Natural killer cell treated with Interleukin-12 subunit alpha and Interleukin-12 subunit beta and Interleukin-15 and Interleukin-18, amount 100 ng/mL, for 72 hours (primary cell): ENCODE results near the gene TRIM2. TPM values are rescaled to one million over a fixed set of nuclear protein-coding genes. Genes with fewer than 3 reads are reported as not detected.
"Not testable (repeated sequence)": the region's sequence is repeated elsewhere in the genome, so short reads cannot be mapped to it uniquely, and the experiment has no call there.

Experiments used
- ATAC-seq, 2 donors: fragments of 150-1000 bp; cut with Tn5 transposase in 1 of 2; sonication (Bioruptor Pico), chemical (Tn5 transposase) in 1 of 2; 2 replicates each; pipeline ENCODE4 v1.10.0; 2021
- DNase-seq: peaks from one replicate; pipeline ENCODE4 v3.0.0; 2022; ENCODE audit warnings: low spot score
- H3K27ac Mint-ChIP-seq, 2 donors: 1 replicate in 1 of 2; 2 replicates in 1 of 2; pipeline ENCODE4 v1.8.0; 2022; ENCODE audit warnings: mixed read lengths in 2 of 2, mild to moderate bottlenecking in 1 of 2, moderate library complexity in 1 of 2
- H3K27me3 Mint-ChIP-seq, 2 donors: 1 replicate in 1 of 2; 2 replicates in 1 of 2; pipeline ENCODE4 v1.8.0; 2022; ENCODE audit warnings: mixed read lengths in 2 of 2
- H3K36me3 Mint-ChIP-seq: one replicate; pipeline ENCODE4 v1.8.0; 2022; ENCODE audit warnings: mixed read lengths
- H3K4me1 Mint-ChIP-seq, 2 donors: 1 replicate in 1 of 2; 2 replicates in 1 of 2; pipeline ENCODE4 v1.8.0; 2022; ENCODE audit warnings: low read depth in 2 of 2, mixed read lengths in 2 of 2, mild to moderate bottlenecking in 1 of 2
- H3K4me3 Mint-ChIP-seq: one replicate; pipeline ENCODE4 v1.8.0; 2022; ENCODE audit warnings: mixed read lengths
- H3K9me3 Mint-ChIP-seq: 2 replicates; pipeline ENCODE4 v1.8.0; 2022; ENCODE audit warnings: mixed read lengths
- total RNA-seq, 2 donors: library from RNA; stranded (reverse); gene quantifications; one replicate each; pipeline ENCODE4 v1.2.3, GENCODE V29; 2022

The TRIM2 gene
- total RNA-seq, result not detected

- no peak within 1 kb of the TSS for H3K4me3 Mint-ChIP-seq
- no peak for ATAC-seq
- H3K4me1 Mint-ChIP-seq, result peaks cover 4 to 10% of the 10 kb centered on the region in 2 donors
- no peaks in the 10 kb centered on the region for H3K36me3 Mint-ChIP-seq
- no peak within 1 kb of the TSS for H3K27ac Mint-ChIP-seq
- H3K9me3 Mint-ChIP-seq, result no peaks in the 10 kb centered on the region
- DNase-seq, result no peak
- peaks cover 11% of the 10 kb centered on the region in 2 donors for H3K27me3 Mint-ChIP-seq
Observed at GRCh38 chr4:153204247-153204671, at the start of gene TRIM2. Gene TRIM2 (plus strand): TSS chr4:153204443. CDS start chr4:153204531, 88 bp downstream.

- peaks cover 25 to 37% of the 10 kb centered on the region in 2 donors for H3K4me1 Mint-ChIP-seq
- no peak overlapping the region for H3K27ac Mint-ChIP-seq
- ATAC-seq (no peak), DNase-seq (no peak)
- no peaks in the 10 kb centered on the region for H3K36me3 Mint-ChIP-seq
- H3K27me3 Mint-ChIP-seq, result peaks cover 48 to 60% of the 10 kb centered on the region in 2 donors
- H3K9me3 Mint-ChIP-seq, result no peaks in the 10 kb centered on the region
- H3K4me3 Mint-ChIP-seq, result no peak overlapping the region
Observed at GRCh38 chr4:153155686-153156085, 48.6 kb upstream of the TRIM2 start.

- Mint-ChIP-seq H3K36me3 (no peaks in the 10 kb centered on the region), H3K27ac (no peak overlapping the region), H3K4me1 (peaks cover 25 to 36% of the 10 kb centered on the region in 2 donors), H3K27me3 (peaks cover 45 to 59% of the 10 kb centered on the region in 2 donors), H3K4me3 (no peak overlapping the region), H3K9me3 (no peaks in the 10 kb centered on the region)
- ATAC-seq (no peak), DNase-seq (no peak)
Observed at GRCh38 chr4:153156263-153156662, 48.0 kb upstream of the TRIM2 start.

GRCh38 chr4:153156721-153157120, 47.5 kb upstream of the TRIM2 start:
- Mint-ChIP-seq H3K36me3 (no peaks in the 10 kb centered on the region), H3K4me1 (peaks cover 23 to 32% of the 10 kb centered on the region in 2 donors), H3K4me3 (no peak overlapping the region), H3K27me3 (peaks cover 41 to 54% of the 10 kb centered on the region in 2 donors), H3K9me3 (no peaks in the 10 kb centered on the region), H3K27ac (no peak overlapping the region)
- ATAC-seq (no peak), DNase-seq (no peak)

- DNase-seq (no peak), ATAC-seq (no peak)
- H3K4me1 Mint-ChIP-seq, result peaks cover 7 to 12% of the 10 kb centered on the region in 2 donors
- no peaks in the 10 kb centered on the region for H3K9me3 Mint-ChIP-seq
- no peaks in the 10 kb centered on the region for H3K36me3 Mint-ChIP-seq
- H3K4me3 Mint-ChIP-seq, result no peak overlapping the region
- peaks cover 27 to 44% of the 10 kb centered on the region in 2 donors for H3K27me3 Mint-ChIP-seq
- peak overlapping the region in 1 of 2 donors; percentile 11 for H3K27ac Mint-ChIP-seq
Observed at GRCh38 chr4:153159016-153159415, 45.2 kb upstream of the TRIM2 start.

GRCh38 chr4:153159728-153160221, 44.5 kb upstream of the TRIM2 start:
- no peak for DNase-seq
- Mint-ChIP-seq H3K27me3 (peaks cover 26 to 41% of the 10 kb centered on the region in 2 donors), H3K4me3 (peak overlapping the region; percentile 11), H3K36me3 (no peaks in the 10 kb centered on the region), H3K9me3 (no peaks in the 10 kb centered on the region), H3K27ac (peak overlapping the region in 1 of 2 donors; percentile 11), H3K4me1 (peaks cover 7 to 12% of the 10 kb centered on the region in 2 donors)
- ATAC-seq, result peak in 1 of 2 donors; percentile 31

GRCh38 chr4:153160821-153161220, 43.4 kb upstream of the TRIM2 start:
- H3K27ac Mint-ChIP-seq, result no peak overlapping the region
- peaks cover 21 to 37% of the 10 kb centered on the region in 2 donors for H3K27me3 Mint-ChIP-seq
- H3K9me3 Mint-ChIP-seq, result no peaks in the 10 kb centered on the region
- H3K4me1 Mint-ChIP-seq, result peaks cover 7 to 12% of the 10 kb centered on the region in 2 donors
- ATAC-seq (no peak), DNase-seq (no peak)
- no peak overlapping the region for H3K4me3 Mint-ChIP-seq
- no peaks in the 10 kb centered on the region for H3K36me3 Mint-ChIP-seq

GRCh38 chr4:153161226-153161963, 42.8 kb upstream of the TRIM2 start:
- Mint-ChIP-seq H3K4me3 (no peak overlapping the region), H3K27ac (no peak overlapping the region), H3K9me3 (no peaks in the 10 kb centered on the region), H3K36me3 (no peaks in the 10 kb centered on the region), H3K4me1 (peaks cover 4 to 9% of the 10 kb centered on the region in 2 donors), H3K27me3 (peaks cover 20 to 37% of the 10 kb centered on the region in 2 donors)
- DNase-seq (no peak), ATAC-seq (no peak)

GRCh38 chr4:153165236-153165635, 39.0 kb upstream of the TRIM2 start:
- H3K27me3 Mint-ChIP-seq, result peaks cover 20 to 48% of the 10 kb centered on the region in 2 donors
- not testable (repeated sequence) for ATAC-seq

GRCh38 chr4:153166716-153167501, 37.3 kb upstream of the TRIM2 start:
- H3K27me3 Mint-ChIP-seq, result peaks cover 20 to 48% of the 10 kb centered on the region in 2 donors
- no peak for ATAC-seq

More at GRCh38 chr4:153165236-153165635, 39.0 kb upstream of the TRIM2 start:
- not testable (repeated sequence) for DNase-seq, H3K9me3 Mint-ChIP-seq, H3K27ac Mint-ChIP-seq, H3K4me1 Mint-ChIP-seq, H3K4me3 Mint-ChIP-seq, H3K36me3 Mint-ChIP-seq

GRCh38 chr4:153169776-153170175, 34.5 kb upstream of the TRIM2 start:
- no peak overlapping the region for H3K4me3 Mint-ChIP-seq
- H3K9me3 Mint-ChIP-seq, result no peaks in the 10 kb centered on the region
- H3K36me3 Mint-ChIP-seq, result no peaks in the 10 kb centered on the region
- no peaks in the 10 kb centered on the region for H3K4me1 Mint-ChIP-seq
- H3K27me3 Mint-ChIP-seq, result peaks cover 20 to 41% of the 10 kb centered on the region in 2 donors
- no peak for DNase-seq
- no peak for ATAC-seq
- H3K27ac Mint-ChIP-seq, result no peak overlapping the region

More at GRCh38 chr4:153166716-153167501, 37.3 kb upstream of the TRIM2 start:
- H3K36me3 Mint-ChIP-seq, result no peaks in the 10 kb centered on the region
- H3K4me3 Mint-ChIP-seq, result no peak overlapping the region
- no peaks in the 10 kb centered on the region for H3K9me3 Mint-ChIP-seq
- no peaks in the 10 kb centered on the region for H3K4me1 Mint-ChIP-seq
- DNase-seq, result no peak
- no peak overlapping the region for H3K27ac Mint-ChIP-seq

GRCh38 chr4:153170407-153170806, 33.8 kb upstream of the TRIM2 start:
- Mint-ChIP-seq H3K4me1 (no peaks in the 10 kb centered on the region), H3K27ac (no peak overlapping the region), H3K36me3 (no peaks in the 10 kb centered on the region), H3K27me3 (peaks cover 20 to 38% of the 10 kb centered on the region in 2 donors), H3K9me3 (no peaks in the 10 kb centered on the region), H3K4me3 (no peak overlapping the region)
- ATAC-seq (no peak), DNase-seq (no peak)

- H3K9me3 Mint-ChIP-seq, result no peaks in the 10 kb centered on the region
- DNase-seq (no peak), ATAC-seq (no peak)
- no peaks in the 10 kb centered on the region for H3K4me1 Mint-ChIP-seq
- peaks cover 0 to 10% of the 10 kb centered on the region in 2 donors for H3K27me3 Mint-ChIP-seq
- no peak overlapping the region for H3K27ac Mint-ChIP-seq
- H3K4me3 Mint-ChIP-seq, result no peak overlapping the region
- no peaks in the 10 kb centered on the region for H3K36me3 Mint-ChIP-seq
Observed at GRCh38 chr4:153174821-153175567, 29.2 kb upstream of the TRIM2 start.
